Head of caudate nucleus (tissue), 42 donors: Measurements from ENCODE around the gene ABRACL.
"Not testable (repeated sequence)": the region's sequence is repeated elsewhere in the genome, so short reads cannot be mapped to it uniquely, and the experiment has no call there.

Experiments
- DNase-seq, 42 donors: peaks; one replicate each; pipeline versions ENCODE4 v3.0.0 to v3.0.0-alpha.2; 2020 to 2021; ENCODE audit warnings: mixed read lengths in 7 of 42
- intact Hi-C: fragments of 100-400 bp; cut with DNase I; formaldehyde crosslinking; loops from one replicate; pipeline ENCODE4 v1.15.0; 2022

The ABRACL gene

DNA sequence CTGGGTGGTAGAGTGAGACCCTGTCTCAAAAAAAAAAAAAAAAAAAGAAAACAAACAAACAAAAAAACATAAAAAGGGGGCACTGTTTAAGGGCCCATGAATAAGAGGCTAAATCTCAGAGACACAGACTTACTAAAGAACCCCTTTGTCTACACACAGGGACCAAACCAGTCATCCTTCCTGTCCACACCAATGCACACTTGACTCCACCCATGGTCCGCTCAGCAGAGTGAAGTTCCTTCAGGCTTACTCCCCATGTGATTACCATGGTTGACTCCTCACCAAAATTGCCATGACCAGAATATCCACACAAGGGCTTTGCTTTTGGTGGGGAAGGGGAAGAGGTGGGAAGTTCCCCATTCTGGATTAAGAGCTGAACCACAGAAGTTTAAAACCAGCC, 21.1 kb upstream of the ABRACL start:
- intact Hi-C loops, result no loop called here
- no peak for DNase-seq

DNA sequence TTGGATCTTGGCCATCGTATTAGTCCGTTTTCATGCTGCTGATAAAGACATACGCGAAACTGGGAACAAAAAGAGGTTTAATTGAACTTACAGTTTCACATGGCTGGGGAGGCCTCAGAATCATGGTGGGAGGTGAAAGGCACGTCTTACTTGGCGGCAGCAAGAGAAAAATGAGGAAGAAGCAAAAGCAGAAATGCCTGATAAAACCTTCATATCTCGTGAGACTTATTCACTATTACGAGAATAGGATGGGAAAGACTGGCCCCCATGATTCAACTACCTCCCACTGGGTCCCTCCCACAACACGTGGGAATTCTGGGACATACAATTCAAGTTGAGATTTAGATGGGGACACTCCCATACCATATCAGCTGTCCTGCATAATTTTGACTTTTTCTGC, 20.4 kb upstream of the ABRACL start:
- no peak for DNase-seq
- intact Hi-C loops, result no loop called here

DNA sequence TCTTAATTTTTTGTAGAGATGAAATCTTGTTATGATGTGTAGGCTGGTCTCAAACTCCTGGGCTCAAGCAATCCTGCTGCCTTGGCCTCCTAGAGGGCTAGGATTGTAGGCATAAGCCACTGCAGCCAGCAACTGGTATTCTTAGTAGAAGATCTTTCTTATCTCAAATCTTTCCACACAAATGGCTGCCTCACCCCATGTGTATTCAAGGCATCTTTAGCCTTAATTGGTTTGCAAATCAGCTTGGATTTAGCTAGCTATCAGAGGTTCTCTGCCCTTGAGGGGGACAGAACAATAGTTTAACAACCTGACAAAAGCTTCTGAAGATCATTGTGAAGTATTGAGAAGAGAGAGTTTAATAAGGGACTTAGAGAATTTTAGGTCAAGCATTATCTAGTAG, 17.9 kb upstream of the ABRACL start:
- no peak for DNase-seq
- intact Hi-C loops, result no loop called here

DNA sequence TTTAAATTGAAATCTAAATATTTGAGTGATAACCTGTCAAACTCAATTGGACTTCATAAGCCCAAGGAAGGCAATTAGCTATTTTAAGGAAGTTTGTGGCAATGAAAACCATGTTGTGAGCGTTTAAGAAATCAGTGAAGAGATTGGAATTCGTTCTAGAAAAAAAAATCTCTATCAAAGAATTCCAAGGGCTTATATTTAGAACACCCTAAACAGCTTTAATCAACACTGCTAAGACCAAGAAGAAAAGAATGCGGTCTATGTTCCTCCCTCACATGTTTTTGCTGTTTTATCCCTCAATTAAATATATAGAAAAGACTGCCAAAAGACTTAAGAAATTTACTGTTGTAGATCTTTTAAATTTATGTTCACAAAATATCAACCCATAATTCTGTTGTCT, 16.6 kb upstream of the ABRACL start:
- intact Hi-C loops, result no loop called here
- no peak for DNase-seq

DNA sequence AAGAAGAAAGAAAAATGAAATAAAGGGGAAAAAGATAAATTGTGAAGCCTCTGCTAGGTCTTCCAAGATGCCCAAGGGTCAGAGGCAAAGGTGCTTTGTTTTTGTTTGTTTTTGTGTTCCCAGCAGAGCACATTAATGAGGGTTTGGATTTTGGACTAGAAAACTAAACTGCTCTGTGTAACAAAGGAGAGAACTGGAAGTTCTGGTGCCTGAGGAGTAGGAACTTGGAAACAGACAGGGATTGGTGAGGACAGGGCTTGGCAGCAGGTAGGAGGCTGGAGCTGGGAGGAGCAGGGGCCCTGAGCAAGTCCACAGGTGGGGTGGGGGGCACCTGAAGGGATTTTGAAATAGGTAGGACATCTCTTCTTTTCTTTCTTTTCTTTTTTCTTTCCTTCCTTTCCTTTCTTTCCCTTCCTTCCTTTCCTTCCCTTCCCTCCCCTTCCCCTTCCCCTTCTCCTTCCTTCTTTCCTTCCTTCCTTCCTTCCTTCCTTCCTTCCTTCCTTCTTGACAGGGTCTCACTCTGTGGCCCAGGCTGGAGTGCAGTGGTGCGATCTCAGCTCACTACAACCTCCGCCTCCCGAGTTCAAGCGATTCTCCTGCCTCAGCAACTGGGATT, 15.3 kb upstream of the ABRACL start:
- no peak for DNase-seq
- intact Hi-C loops, result no loop called here

DNA sequence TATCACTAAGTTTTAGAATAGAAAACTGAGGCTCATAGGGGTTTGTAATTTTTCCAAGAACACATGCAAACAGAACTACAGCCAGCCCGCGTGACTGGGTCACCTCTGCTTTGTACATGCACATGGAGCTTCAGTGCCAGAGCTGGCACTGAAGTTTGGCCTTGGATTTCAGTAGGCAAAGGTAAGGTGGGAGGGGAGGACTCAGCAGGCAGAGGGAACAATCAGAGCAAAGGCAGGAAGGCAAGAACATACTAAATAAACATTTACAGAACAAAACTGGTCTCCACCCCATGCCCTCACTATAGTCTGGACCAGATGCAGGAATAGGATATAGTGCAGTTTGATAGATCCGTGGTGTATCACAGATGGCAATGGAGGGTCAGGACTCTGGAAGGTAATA, 13.6 kb upstream of the ABRACL start:
- intact Hi-C loops, result no loop called here
- no peak for DNase-seq

DNA sequence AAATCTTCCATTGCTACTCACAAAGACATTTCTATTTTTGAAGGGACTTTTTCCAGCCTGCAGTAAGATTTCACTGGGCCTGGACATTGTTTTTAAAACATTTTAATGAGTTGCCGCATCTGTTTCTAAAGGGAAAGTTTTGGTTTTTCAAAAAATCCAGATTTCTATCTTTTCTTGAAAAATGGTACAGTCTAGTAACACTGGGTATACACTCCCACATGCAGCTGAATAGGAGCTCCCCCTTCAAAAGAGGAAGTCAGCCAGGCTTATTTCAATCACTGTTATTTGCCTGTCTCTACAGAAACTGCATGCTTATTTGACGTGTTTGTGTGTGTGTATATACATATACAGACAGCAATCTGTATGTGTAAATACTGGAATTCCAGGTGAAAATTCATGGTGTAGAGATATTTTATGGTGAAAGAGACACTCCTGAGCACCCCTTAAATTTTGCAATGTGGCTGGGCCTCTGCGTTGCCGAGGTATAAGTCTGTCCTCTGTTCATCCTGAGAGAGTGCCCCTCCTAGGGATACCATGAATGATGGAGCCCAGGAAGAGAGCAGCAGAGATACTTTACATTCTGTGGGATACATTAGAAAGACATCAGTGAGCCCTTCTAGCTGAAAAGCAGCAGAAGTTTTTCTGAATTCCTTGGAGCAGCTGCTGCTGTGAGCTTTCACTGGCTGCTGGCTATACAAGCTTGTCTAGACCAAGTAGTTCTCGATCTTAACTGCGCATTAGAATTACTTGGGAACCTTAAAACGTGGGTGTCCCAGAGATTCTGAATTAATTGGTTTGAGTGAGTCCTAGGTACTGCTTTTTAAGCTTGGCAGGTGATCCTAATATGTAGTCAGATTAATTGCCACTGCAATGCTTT, 12.0 kb upstream of the ABRACL start:
- intact Hi-C loops, result no loop called here
- DNase-seq, result peak in 7 of 42 donors; percentile 7 to 51 (median 19)

DNA sequence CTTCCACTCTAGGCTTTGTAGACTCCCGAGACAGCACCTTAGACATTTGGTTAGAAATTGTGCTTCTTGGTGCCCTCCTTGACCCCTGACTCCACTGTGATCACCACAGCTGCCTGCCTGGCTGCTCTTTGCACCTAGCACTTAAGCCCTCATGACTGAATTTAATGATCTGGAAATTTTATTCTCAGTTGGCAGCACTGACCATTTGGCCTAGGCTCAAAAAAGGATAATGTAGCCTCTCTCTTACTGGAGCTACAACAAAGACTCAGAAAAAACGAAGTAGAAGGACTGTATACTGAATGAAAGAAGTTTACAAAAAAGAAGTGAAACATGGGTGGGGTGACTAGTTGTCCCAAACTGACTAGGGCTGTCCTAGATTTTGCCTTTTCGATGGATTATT, 11.3 kb upstream of the ABRACL start:
- peak in 1 of 42 donors; percentile 15 for DNase-seq

DNA sequence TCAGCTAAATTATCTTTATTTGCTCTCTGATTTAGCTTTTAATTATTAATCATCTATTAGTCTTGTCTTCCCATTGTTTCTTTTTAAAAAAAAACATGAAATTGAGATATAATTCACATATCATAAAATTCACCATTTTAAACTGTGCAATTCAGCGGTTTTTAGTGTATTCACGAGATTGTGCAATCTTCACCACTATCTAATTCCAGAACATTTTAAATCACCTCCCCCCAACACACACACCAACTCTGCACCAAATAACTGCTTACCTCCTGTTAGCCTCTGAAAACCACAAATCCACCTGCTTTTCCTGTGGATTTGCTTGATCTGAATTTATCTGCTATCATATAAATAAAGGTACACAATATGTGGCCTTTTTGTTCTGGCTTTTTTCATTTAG, 8.8 kb upstream of the ABRACL start:
- no peak for DNase-seq
- intact Hi-C loops, result no loop called here

More for the DNA sequence above, 11.3 kb upstream of the ABRACL start:
- intact Hi-C loops, result no loop called here

DNA sequence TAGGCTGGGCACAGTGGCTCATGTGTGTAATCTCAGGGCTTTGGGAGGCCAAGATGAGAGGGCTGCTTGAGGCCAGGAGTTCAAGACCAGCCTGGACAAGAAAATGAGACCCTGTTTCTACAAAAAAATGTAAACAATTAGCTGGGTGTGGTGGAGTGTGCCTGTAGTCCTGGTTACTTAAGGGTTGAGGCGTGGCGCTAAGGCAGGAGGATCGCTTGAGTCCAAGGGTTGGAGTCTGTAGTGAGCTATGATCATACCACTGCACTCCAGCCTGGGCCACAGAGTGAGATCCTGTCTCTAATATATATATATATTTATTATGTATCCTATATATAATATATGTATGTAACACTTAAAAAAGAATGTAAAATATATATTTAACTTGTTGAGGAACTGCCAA, 7.9 kb upstream of the ABRACL start:
- no peak for DNase-seq
- intact Hi-C loops, result no loop called here

DNA sequence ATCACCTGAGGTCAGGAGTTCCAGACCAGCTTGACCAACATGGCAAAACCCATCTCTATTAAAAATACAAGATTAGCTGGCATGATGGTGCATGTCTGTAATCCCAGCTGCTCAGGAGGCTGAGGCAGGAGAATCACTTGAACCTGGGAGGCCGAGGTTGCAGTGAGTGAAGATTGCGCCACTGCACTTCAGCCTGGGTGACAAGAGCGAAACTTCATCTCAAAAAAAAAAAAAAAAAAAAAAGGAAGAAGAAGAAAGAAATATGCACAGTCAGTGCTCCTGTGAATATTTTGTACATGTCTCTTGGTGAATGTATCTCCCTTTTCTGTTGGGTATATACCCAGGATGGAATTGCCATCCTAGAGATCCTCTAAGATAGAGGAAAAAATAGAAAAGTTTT, 3.1 kb upstream of the ABRACL start:
- DNase-seq, intact Hi-C loops: not testable (repeated sequence)

DNA sequence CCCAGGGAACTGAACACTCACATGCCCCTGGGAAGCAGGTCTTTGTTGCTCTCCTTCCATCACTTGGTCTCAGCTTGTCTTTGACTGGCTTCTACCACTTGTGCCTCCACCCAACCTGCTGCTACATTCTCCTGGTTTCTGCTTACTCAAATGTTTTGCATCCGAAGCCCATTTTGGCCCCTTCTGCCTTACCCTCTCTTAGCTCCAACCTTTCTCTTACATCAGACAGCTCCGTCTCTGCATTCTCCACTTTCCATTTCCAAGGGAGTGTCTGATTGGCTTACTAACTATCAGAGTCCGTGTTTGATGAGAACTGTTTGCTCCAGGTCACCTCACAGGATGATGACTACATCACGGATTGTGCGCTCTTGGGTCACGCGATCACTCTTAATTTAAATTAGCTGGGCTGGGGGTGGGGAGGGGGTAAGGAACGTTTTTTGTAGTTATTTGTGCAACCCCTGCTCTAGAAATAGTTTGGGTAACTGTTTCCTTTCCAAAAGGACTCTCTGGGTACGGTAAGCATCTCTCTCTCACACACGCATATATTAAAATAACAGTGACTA, 844 bp upstream of the ABRACL start:
- DNase-seq, result peak in 3 of 42 donors; percentile 5 to 22 (median 7)
- intact Hi-C loops, result no loop called here

DNA sequence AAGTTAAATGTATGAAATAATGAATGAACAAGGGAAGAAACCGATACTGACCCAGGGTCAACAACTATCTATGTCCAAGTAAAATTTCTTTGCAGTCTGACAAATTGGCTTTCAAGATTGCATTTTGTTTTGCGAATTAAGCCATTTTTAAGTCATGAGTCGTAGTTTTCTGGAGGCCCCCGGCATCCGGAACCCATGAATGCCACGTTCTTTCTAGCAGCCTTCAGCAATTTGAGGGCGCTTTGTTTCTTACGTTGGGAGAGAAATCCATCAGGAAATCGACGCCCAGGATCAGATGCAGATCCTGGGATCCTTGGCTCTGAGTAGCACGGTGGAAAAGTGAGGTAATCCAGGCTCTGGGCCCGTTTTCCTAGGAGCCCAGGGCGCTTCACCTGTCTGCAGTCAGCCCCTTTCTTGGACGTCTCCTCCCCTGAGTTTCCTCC, 309 bp upstream of the ABRACL start:
- peak in 2 of 42 donors; percentile 20 to 52 for DNase-seq
- intact Hi-C loops, result no loop called here

DNA sequence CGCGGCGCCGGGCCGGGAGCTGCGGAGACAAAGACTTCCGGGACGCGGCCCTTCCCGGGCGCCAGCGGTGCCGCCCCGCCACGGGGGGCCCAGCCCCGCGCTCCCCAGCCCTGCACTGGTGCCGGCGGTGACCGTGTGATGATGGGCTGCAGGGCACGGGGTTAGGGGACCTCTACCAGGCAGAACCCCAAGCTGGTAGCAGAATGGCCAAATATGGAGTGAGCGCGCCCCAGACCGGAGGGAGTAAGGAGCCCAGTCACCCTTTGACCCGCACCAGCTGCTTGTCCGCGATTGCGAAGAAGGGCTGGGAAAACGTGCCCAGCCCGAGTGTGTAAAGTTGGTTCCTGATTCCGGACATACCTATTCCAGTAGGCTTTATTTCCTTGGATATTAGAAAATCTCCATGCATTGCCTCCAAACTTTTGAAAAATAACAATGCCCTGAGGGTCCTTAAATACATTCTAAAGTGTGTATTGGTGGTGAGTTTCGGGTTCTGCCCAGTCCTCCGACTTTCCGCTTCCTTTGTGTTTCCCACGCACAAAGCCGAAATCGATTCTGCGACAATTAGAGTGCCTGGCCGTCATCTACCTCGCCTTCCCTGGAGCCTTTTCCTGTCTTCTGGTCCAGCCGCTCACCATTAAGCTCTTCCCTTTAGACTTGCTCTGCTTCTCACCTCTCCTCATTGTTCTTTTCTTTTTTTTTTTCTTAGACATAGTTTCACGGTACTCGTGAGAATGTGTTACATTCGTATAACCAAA, 1.1 kb downstream of the ABRACL start:
- intact Hi-C loops, result no loop called here
- DNase-seq, result peak in 39 of 42 donors; percentile 7 to 66 (median 38)

DNA sequence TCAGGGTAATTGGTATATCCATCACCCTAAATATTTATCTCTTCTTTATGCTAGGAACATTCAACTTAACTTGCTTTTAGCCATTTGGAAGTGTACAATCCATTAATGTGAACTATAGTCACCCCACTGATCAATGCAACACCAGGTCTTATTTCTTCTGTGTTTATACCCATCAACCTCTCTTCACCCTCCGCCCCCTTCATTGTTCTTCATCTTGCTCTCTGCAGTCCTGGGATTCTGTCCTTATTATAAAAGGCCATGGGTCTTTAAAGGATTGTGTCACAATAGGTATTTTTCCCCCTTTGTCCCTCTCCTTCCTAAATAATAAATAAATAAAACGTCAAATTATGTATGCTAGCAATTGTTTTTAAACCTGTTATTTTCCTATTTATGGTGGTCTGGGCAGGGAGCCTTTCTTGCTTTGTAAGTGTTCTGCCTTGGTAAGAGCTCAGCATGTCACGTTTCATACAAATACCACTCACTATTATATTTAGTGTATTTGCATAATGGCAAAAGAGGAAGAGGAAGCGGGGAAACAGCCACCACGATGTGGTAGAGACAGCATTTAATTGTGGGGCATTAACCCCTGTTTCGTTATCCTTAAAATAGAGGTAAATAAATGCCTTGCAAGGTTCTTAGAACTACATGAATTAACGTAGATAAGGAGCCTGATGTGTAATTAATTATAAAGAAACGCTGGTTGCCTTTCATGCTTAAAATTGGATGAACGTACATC, 1.9 kb downstream of the ABRACL start:
- intact Hi-C loops, result no loop called here
- no peak for DNase-seq

DNA sequence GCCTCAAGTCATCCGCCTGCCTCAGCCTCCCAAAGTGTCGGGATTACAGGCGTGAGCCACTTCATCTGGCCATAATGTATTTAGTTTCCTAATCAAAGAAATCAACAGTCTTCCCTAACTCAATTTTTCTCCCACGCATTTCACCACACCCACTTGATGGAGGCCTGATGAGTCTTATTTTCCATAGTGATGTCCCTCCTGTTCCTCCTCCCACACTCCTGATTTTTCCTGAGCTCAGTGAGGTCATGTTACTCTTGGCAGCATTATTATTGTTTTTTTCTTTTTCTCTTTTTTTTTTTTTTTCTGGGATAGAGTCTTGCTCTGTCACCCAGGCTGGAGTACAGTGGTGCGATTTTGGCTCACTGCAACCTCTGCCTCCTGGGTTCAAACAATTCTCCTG, 8.9 kb downstream of the ABRACL start:
- DNase-seq, result no peak
- intact Hi-C loops, result no loop called here

DNA sequence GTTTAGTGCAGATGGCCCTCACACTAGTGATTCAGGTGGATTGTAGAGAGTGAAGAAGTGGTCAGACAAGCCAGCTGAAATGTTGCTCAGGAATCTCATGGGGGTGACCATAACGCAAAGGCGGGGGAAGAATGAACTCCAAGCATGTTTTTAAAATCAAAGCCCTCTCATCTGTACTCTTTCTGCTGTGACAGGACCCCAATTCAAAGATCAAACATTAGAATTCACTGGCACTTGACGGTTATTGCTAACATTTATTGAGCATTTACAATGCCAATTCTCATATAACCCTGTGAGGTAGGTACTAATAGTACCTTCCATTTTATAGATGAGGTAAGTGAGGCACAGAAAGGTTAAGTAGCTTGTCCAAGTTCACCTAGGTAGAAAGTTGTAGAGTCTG, 15.7 kb downstream of the ABRACL start:
- no peak for DNase-seq

DNA sequence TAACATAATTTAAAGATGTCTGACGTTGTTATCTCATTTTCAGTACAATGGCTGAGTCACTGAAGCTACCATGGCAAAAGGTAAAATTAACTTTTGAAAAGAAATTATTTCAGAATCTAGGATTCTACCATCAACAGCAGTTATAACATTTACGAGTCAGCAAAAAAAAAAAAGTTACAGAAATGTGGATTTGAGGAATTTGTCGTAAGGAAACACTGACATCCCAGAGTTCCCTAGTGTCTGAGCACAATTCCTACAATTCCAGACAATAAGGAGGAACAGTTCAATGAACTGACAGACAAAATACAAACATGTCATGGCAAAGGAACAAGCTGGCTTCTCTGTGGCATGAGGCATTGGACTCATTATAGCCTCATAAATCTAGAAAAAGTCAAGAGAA, 19.1 kb downstream of the ABRACL start:
- no peak for DNase-seq
- intact Hi-C loops, result no loop called here

More for the DNA sequence above, 15.7 kb downstream of the ABRACL start:
- intact Hi-C loops, result no loop called here

DNA sequence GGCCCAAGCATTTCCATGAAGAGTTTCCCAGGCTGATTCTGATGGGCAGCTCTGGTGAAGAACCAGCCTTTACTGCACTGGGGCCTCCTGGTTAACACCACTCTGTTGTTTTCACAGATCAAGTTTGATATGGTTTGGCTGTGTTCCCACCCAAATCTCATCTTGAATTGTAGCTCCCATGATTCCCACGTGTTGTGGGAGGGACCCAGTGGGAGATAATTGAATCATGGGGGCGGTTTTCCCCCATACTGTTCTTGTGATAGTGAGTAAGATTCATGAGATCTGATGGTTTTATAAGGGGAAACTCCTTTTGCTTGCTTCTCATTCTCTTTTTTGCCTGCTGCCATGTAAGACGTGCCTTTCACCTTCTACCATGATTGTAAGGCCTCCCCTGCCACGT, 20.4 kb downstream of the ABRACL start:
- DNase-seq, intact Hi-C loops: not testable (repeated sequence)
